B cell (primary cell): Measurements from ENCODE around the gene RNF40. TPM values are rescaled to one million over a fixed set of nuclear protein-coding genes. Genes with fewer than 3 reads are reported as not detected.

Experiments used
- ATAC-seq: fragments of 200-7000 bp; cut with Tn5 transposase; one replicate; pipeline ENCODE4 v1.10.0; 2021; ENCODE audit warnings: low read depth, mild to moderate bottlenecking, moderate number of reproducible peaks, moderate library complexity
- CTCF ChIA-PET: fragments of 350-600 bp; sonication (Branson Sonifier 250); formaldehyde crosslinking; loops from one replicate; lab custom pipeline; 2021; ENCODE audit warnings: antibody characterized with exemption, inconsistent platforms; lab: Charles Lee
- POLR2A ChIA-PET: fragments of 350-600 bp; sonication (Branson Sonifier 250); formaldehyde crosslinking; loops from one replicate; lab custom pipeline; 2021; ENCODE audit warnings: antibody characterized with exemption; lab: Charles Lee
- DNase-seq: peaks from one replicate; pipeline ENCODE4 v3.0.0; 2013
- H2AFZ ChIP-seq: 2 replicates; pipeline ENCODE4 v1.6.1; 2012; ENCODE audit warnings: mild to moderate bottlenecking, low read depth, low read length; ENCODE audit not compliant: insufficient read depth, poor library complexity, severe bottlenecking
- H3K27ac ChIP-seq, 2 donors: 1 replicate in 1 of 2; 2 replicates in 1 of 2; pipeline ENCODE4 v1.5.1; 2012 to 2013; ENCODE audit warnings: low read length in 2 of 2, mild to moderate bottlenecking in 2 of 2, moderate library complexity in 1 of 2
- H3K27me3 ChIP-seq, 4 experiments: fragments of 200-600 bp in 1 of 4; sonication (generic) in 1 of 4; replicated peaks in 1 of 4; 1 replicate in 2 of 4; 2 replicates in 2 of 4; pipeline versions ENCODE4 v1.6.1 to v1.7.0; 2013 to 2016; ENCODE audit warnings: low read length in 3 of 4, mild to moderate bottlenecking in 2 of 4, mixed read lengths in 1 of 4, moderate library complexity in 1 of 4; ENCODE audit not compliant: insufficient read depth in 4 of 4, control insufficient read depth in 3 of 4; ENCODE audit errors: control extremely low read depth in 1 of 4
- H3K36me3 ChIP-seq, 2 experiments: replicated peaks in 1 of 2; 1 replicate in 1 of 2; 2 replicates in 1 of 2; pipeline versions ENCODE4 v1.6.1 to v1.7.1; 2013; ENCODE audit warnings: low read length in 1 of 2; ENCODE audit not compliant: insufficient read depth in 2 of 2, control insufficient read depth in 1 of 2; ENCODE audit errors: control extremely low read depth in 1 of 2, extremely low read depth in 1 of 2
- H3K4me1 ChIP-seq, 2 donors: fragments of 200-600 bp in 1 of 2; sonication (generic) in 1 of 2; 1 replicate in 1 of 2; 2 replicates in 1 of 2; pipeline versions ENCODE4 v1.5.1 to v1.6.1; 2013 to 2017; ENCODE audit warnings: low read length in 2 of 2; ENCODE audit not compliant: control insufficient read depth in 2 of 2, insufficient read depth in 2 of 2
- H3K4me2 ChIP-seq: replicated peaks from 2 replicates; pipeline ENCODE3; 2012; ENCODE audit warnings: mild to moderate bottlenecking, low read depth, low read length; ENCODE audit not compliant: poor library complexity, severe bottlenecking
- H3K4me3 ChIP-seq, 5 experiments: fragments of 200-600 bp in 1 of 5; sonication (generic) in 1 of 5; 1 replicate in 3 of 5; 2 replicates in 2 of 5; pipeline versions ENCODE4 v1.5.1 to v1.7.0; 2011 to 2016; ENCODE audit warnings: low read length in 4 of 5, mild to moderate bottlenecking in 4 of 5, low read depth in 2 of 5, control low read depth in 1 of 5, moderate library complexity in 1 of 5; ENCODE audit not compliant: insufficient read depth in 1 of 5; ENCODE audit errors: control extremely low read depth in 1 of 5, extremely low read depth in 1 of 5
- H3K79me2 ChIP-seq: fragments of 200-600 bp; sonication (generic); one replicate; pipeline ENCODE4 v1.6.0; 2016; ENCODE audit warnings: low read length; ENCODE audit not compliant: control insufficient read depth, insufficient read depth
- H3K9ac ChIP-seq: fragments of 200-600 bp; sonication (generic); 2 replicates; pipeline ENCODE4 v1.6.1; 2017; ENCODE audit warnings: mild to moderate bottlenecking, low read length, moderate library complexity
- H3K9me3 ChIP-seq, 3 donors: one replicate each; pipeline versions ENCODE4 v1.6.1 to v1.7.1; 2013; ENCODE audit warnings: low read length in 2 of 3; ENCODE audit not compliant: control insufficient read depth in 2 of 3, insufficient read depth in 1 of 3; ENCODE audit errors: control extremely low read depth in 1 of 3
- H4K20me1 ChIP-seq: 2 replicates; pipeline ENCODE4 v1.6.0; 2012; ENCODE audit warnings: mild to moderate bottlenecking, low read length; ENCODE audit not compliant: insufficient read depth, control insufficient read depth, poor library complexity, severe bottlenecking
- H3K27ac Mint-ChIP-seq: one replicate; pipeline ENCODE4 v1.8.0; 2021; ENCODE audit warnings: mixed read lengths
- H3K27me3 Mint-ChIP-seq: one replicate; pipeline ENCODE4 v1.8.0; 2021; ENCODE audit warnings: mixed read lengths
- H3K4me1 Mint-ChIP-seq: one replicate; pipeline ENCODE4 v1.8.0; 2021; ENCODE audit warnings: mixed read lengths
- H3K4me3 Mint-ChIP-seq: one replicate; pipeline ENCODE4 v1.8.0; 2021; ENCODE audit warnings: mixed read lengths
- H3K9me3 Mint-ChIP-seq: one replicate; pipeline ENCODE4 v1.8.0; 2022; ENCODE audit warnings: mixed read lengths; ENCODE audit not compliant: insufficient read depth
- CTCF ChIP-seq: fragments of 200-600 bp; IDR thresholded peaks from one replicate; pipeline ENCODE4 v1.8.0; 2022; ENCODE audit warnings: antibody characterized with exemption, mild to moderate bottlenecking
- EZH2 ChIP-seq: IDR thresholded peaks from 2 replicates; pipeline ENCODE4 v1.6.1; 2012; ENCODE audit warnings: borderline replicate concordance, low read depth, mild to moderate bottlenecking, moderate library complexity, low read length; ENCODE audit not compliant: insufficient read depth, poor library complexity, severe bottlenecking
- WGBS: methylation state at CpG from one replicate; pipeline ENCODE4 v1.1.5; 2013; ENCODE audit warnings: missing lambda C conversion rate; ENCODE audit not compliant: insufficient coverage; 5-methylcytosine and 5-hydroxymethylcytosine counted together
- intact Hi-C: fragments of 100-400 bp; cut with micrococcal nuclease; formaldehyde crosslinking; loops from one replicate; pipeline ENCODE4 v1.10.0; 2022
- polyA plus RNA-seq: library from polyadenylated mRNA; depleted of rRNA; stranded (reverse); fragments of >200 nt; gene quantifications from 2 replicates; pipeline ENCODE4 v1.2.3, GENCODE V29; 2012
- total RNA-seq, 2 donors: library from RNA; stranded (reverse); fragments of 120-200 nt in 1 of 2; gene quantifications; 1 replicate in 1 of 2; 2 replicates in 1 of 2; pipeline versions ENCODE4 v1.2.3 to v1.2.4, GENCODE V29; 2013 to 2022

Gene RNF40
- total and polyA plus RNA-seq, 2 donors (not counting 1 experiment from before 2014, with no cell fraction given): 41.8 to 121 TPM

DNA sequence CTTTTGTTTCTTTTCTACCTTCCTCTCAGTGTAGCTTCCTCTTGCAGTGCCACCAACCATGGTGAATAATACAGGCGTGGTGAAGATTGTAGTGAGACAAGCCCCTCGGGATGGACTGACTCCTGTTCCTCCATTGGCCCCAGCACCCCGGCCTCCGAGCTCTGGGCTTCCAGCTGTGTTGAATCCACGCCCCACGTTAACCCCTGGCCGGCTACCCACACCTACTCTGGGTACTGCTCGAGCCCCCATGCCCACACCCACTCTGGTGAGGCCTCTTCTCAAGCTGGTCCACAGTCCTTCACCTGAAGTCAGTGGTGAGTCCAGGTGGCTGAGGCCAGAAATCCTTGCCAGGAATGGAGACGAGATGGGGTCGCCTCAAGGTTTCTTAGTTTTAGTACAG, 39.2 kb upstream of the RNF40 start:
- Histone ChIP-seq H3K9me3 (no peaks in the 10 kb centered on the region), H3K79me2 (peaks cover 28% of the 10 kb centered on the region), H3K27me3 (no peaks in the 10 kb centered on the region), H3K9ac (no peak overlapping the region), H3K4me2 (no peak overlapping the region), H3K27ac (no peak overlapping the region), H3K36me3 (peaks cover 3 to 67% of the 10 kb centered on the region in 2 experiments), H2AFZ (no peak overlapping the region), H3K4me1 (peaks cover 6 to 9% of the 10 kb centered on the region in 2 donors), H3K4me3 (no peak overlapping the region), H4K20me1 (peaks cover 50% of the 10 kb centered on the region)
- Mint-ChIP-seq H3K4me3 (no peak overlapping the region), H3K27ac (no peak overlapping the region), H3K4me1 (peaks cover 14% of the 10 kb centered on the region), H3K9me3 (no peaks in the 10 kb centered on the region), H3K27me3 (no peaks in the 10 kb centered on the region)
- POLR2A ChIA-PET: no interaction called here
- CTCF ChIA-PET: interaction anchor here (1.4 kb wide), 1 partner anchor 25 kb away, joined by 3 read pairs; the partner anchor contains the start of gene PHKG2
- intact Hi-C loops: no loop called here
- no peak for TF ChIP-seq EZH2
- no peak for TF ChIP-seq CTCF
- ATAC-seq: no peak
- WGBS: 99% methylated on average over 10 of the region's 10 CpGs
- DNase-seq: no peak

GRCh38 chr16:30723725-30724355, 38.3 kb upstream of the RNF40 start:
- Mint-ChIP-seq H3K27ac (peak overlapping the region; percentile 57), H3K4me3 (no peak overlapping the region), H3K9me3 (no peaks in the 10 kb centered on the region), H3K27me3 (no peaks in the 10 kb centered on the region), H3K4me1 (peaks cover 14% of the 10 kb centered on the region)
- H3K4me2 ChIP-seq: no peak overlapping the region
- TF ChIP-seq EZH2: no peak
- H3K27me3 ChIP-seq: no peaks in the 10 kb centered on the region
- H3K9ac ChIP-seq: no peak overlapping the region
- H3K9me3 ChIP-seq: no peaks in the 10 kb centered on the region
- H3K4me3 ChIP-seq: no peak overlapping the region
- ATAC-seq (no peak), DNase-seq (no peak)
- ChIA-PET CTCF (interaction anchor here (1.4 kb wide), 1 partner anchor 24 kb away, joined by 3 read pairs; the partner anchor contains the start of gene PHKG2), POLR2A (interaction anchor here (0.8 kb wide), 1 partner anchor 25 kb away, joined by 4 read pairs; the partner anchor contains the start of gene SRCAP)
- intact Hi-C loops: no loop called here
- H3K4me1 ChIP-seq: peaks cover 6 to 9% of the 10 kb centered on the region in 2 donors
- 97% methylated on average over 12 of the region's 12 CpGs for WGBS
- H4K20me1 ChIP-seq: peaks cover 45% of the 10 kb centered on the region
- peaks cover 3 to 71% of the 10 kb centered on the region in 2 experiments for H3K36me3 ChIP-seq
- H2AFZ ChIP-seq: no peak overlapping the region
- H3K27ac ChIP-seq: no peak overlapping the region
- H3K79me2 ChIP-seq: peaks cover 22% of the 10 kb centered on the region
